ENCODE data around the gene MRPS22. TPM values are rescaled to one million over a fixed set of nuclear protein-coding genes. Genes with fewer than 3 reads are reported as not detected.

The MRPS22 gene
- total and polyA plus RNA-seq, 9 of the 15 experiments (the other 6 are each of a cell fraction or from before 2014, with no cell fraction given), result 148 to 397 (median 229) TPM

- no peak for TF ChIP-seq DDX20 (tag; IDR thresholded peaks at IDR 0.05; ENCODE audit: low read depth)
- TF ChIP-seq NCOA1 (IDR thresholded peaks at IDR 0.05; ENCODE audit: low read depth), result peak; percentile 44; the same call in 1 of the 2 replicates
- peak; percentile 38; the same call in 1 of the 2 replicates for TF ChIP-seq TAL1 (IDR thresholded peaks at IDR 0.05)
- no peak for TF ChIP-seq ZNF655 (CRISPR knock-in tag; IDR thresholded peaks at IDR 0.05)
- TF ChIP-seq TRIM24 (IDR thresholded peaks at IDR 0.05), result peak; percentile 15 to 74; a peak in 2 of 4 replicates
- no peak for TF ChIP-seq ZNF174 (CRISPR knock-in tag; IDR thresholded peaks at IDR 0.05)
- peak; percentile 99 for TF ChIP-seq JUND (IDR thresholded peaks at IDR 0.05; ENCODE audit: borderline replicate concordance, low read depth, low read length)
- TF ChIP-seq JUND (tag; IDR thresholded peaks at IDR 0.05; ENCODE audit: borderline replicate concordance, low read depth, low read length), result peak; percentile 97; the same call in 2 of the 3 replicates
- 0 out of 2 replicates have a peak, but pooled peaks have one; percentile 25 for TF ChIP-seq RBFOX2 (IDR thresholded peaks at IDR 0.05; ENCODE audit: low read depth, low read length)
- TF ChIP-seq ZNF124 (CRISPR knock-in tag; IDR thresholded peaks at IDR 0.05), result no peak
- peak; percentile 96 for TF ChIP-seq SMARCC2 (IDR thresholded peaks at IDR 0.05; ENCODE audit: low read depth)
- TF ChIP-seq RB1 (IDR thresholded peaks at IDR 0.05; ENCODE audit: low read depth), result no peak
- TF ChIP-seq EP300 (IDR thresholded peaks at IDR 0.05; ENCODE audit: low read length), result peak; percentile 90
- no peak for TF ChIP-seq NFATC3 (IDR thresholded peaks at IDR 0.05)
- TF ChIP-seq KDM4B (IDR thresholded peaks at IDR 0.05; ENCODE audit: borderline replicate concordance in 2 of 2, low read depth in 1 of 2), result no peak
- no peak for TF ChIP-seq NR2C2 (CRISPR knock-in tag; IDR thresholded peaks at IDR 0.05)
- TF ChIP-seq NR2C2 (tag; IDR thresholded peaks at IDR 0.05), result peak; percentile 63
- TF ChIP-seq HMBOX1 (IDR thresholded peaks at IDR 0.05), result 0 out of 2 replicates have a peak, but pooled peaks have one; percentile 34
- TF ChIP-seq ARNT (IDR thresholded peaks at IDR 0.05), result peak in 1 of 2 experiments; percentile 70; a peak in 2 of 4 replicates
- TF ChIP-seq PHF21A (IDR thresholded peaks at IDR 0.05; ENCODE audit: borderline replicate concordance, low read depth), result no peak
- no peak for TF ChIP-seq BRF1 (IDR thresholded peaks at IDR 0.05; ENCODE audit: borderline replicate concordance, extremely low read depth, insufficient read length)
- no peak for TF ChIP-seq GMEB1 (CRISPR knock-in tag; IDR thresholded peaks at IDR 0.05)
- 0 out of 2 replicates have a peak, but pooled peaks have one; percentile 24 for TF ChIP-seq ARID3B (CRISPR knock-in tag; IDR thresholded peaks at IDR 0.05; ENCODE audit: borderline replicate concordance)
- 0 out of 2 replicates have a peak, but pooled peaks have one; percentile 46 for TF ChIP-seq ATF7 (IDR thresholded peaks at IDR 0.05)
These were observed 4.5 kb upstream of the MRPS22 start (continued) for GRCh38 chr3:139339219-139339906.
